GM12878 (cell line): ENCODE results near the gene THRB.

ENCODE experiments used
- EP300 ChIP-seq, 2 experiments: fragments of 150-350 bp in 1 of 2; IDR thresholded peaks; 2 replicates each; pipeline ENCODE4 v1.6.1; 2011 to 2012; ENCODE audit warnings: low read depth in 2 of 2, low read length in 2 of 2, borderline replicate concordance in 1 of 2, improper control_type of control experiment in 1 of 2, inconsistent platforms in 1 of 2; ENCODE audit not compliant: control insufficient read depth in 1 of 2
- HDAC2 ChIP-seq: fragments of 200-600 bp; sonication (generic); IDR thresholded peaks from 2 replicates; pipeline ENCODE4 v1.6.1; 2017
- POLR2AphosphoS2 ChIP-seq: IDR thresholded peaks from 2 replicates; pipeline ENCODE4 v1.6.1; 2011; ENCODE audit warnings: low read depth, mild to moderate bottlenecking, low read length, improper control_type of control experiment, moderate library complexity
- POLR2AphosphoS5 ChIP-seq: IDR thresholded peaks from 2 replicates; pipeline ENCODE4 v1.6.1; 2011; ENCODE audit warnings: mild to moderate bottlenecking, low read length, inconsistent platforms
- TF ChIP-seq, protein P1 (sequence below), 3 experiments: IDR thresholded peaks in 2 of 3; conservative IDR thresholded peaks in 1 of 3; 2 replicates each; pipeline ENCODE4 v1.5.1; 2011; ENCODE audit warnings: low read depth in 3 of 3, low read length in 3 of 3, mild to moderate bottlenecking in 3 of 3, control low read depth in 2 of 3, moderate library complexity in 2 of 3, inconsistent platforms in 1 of 3, mixed read lengths in 1 of 3; ENCODE audit not compliant: control insufficient read depth in 2 of 3, insufficient read depth in 1 of 3; ENCODE audit errors: extremely low read depth in 1 of 3

DNA sequence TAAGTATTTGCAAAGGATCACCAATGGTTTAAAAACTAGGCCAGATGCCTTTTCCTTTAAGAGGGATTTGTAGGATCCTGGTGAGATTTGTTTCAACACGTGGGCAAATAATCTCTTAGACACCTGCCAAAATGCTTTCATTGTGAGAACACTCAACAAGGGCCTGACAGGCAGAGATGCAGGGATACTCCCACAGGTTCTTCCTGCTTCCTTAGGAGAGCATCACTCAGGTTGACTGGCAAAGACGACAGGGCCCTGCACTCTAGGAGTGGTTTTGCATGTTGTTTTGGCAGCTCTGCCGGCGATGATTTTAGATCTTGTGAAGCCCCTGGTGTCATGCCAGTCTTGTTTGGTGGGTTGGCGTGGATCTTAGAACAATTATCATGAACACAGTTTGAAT, 365.1 kb downstream of the THRB start:
- TF ChIP-seq POLR2AphosphoS5 (no peak), EP300 (IDR thresholded peaks at IDR 0.05; ENCODE audit: borderline replicate concordance in 1 of 2, control insufficient read depth in 1 of 2, low read depth in 2 of 2, low read length in 2 of 2) (no peak), HDAC2 (no peak), POLR2AphosphoS2 (no peak)
- TF ChIP-seq, protein P1, sequence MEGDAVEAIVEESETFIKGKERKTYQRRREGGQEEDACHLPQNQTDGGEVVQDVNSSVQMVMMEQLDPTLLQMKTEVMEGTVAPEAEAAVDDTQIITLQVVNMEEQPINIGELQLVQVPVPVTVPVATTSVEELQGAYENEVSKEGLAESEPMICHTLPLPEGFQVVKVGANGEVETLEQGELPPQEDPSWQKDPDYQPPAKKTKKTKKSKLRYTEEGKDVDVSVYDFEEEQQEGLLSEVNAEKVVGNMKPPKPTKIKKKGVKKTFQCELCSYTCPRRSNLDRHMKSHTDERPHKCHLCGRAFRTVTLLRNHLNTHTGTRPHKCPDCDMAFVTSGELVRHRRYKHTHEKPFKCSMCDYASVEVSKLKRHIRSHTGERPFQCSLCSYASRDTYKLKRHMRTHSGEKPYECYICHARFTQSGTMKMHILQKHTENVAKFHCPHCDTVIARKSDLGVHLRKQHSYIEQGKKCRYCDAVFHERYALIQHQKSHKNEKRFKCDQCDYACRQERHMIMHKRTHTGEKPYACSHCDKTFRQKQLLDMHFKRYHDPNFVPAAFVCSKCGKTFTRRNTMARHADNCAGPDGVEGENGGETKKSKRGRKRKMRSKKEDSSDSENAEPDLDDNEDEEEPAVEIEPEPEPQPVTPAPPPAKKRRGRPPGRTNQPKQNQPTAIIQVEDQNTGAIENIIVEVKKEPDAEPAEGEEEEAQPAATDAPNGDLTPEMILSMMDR (IDR thresholded peaks at IDR 0.05 in 2 of 3, conservative IDR thresholded peaks at IDR 0.05 in 1 of 3; ENCODE audit: control insufficient read depth in 2 of 3, extremely low read depth in 1 of 3, insufficient read depth in 1 of 3, low read depth in 3 of 3, low read length in 3 of 3), result no peak
